GM19467 (cell line): ENCODE measurements around the gene BRCA2.

Source experiments
- ATAC-seq: cut with Tn5 transposase; IDR thresholded peaks from one replicate; pipeline ENCODE4 v1.9.1; 2021; ENCODE audit warnings: mild to moderate bottlenecking, moderate library complexity; ENCODE audit not compliant: unreplicated experiment

Gene BRCA2

DNA sequence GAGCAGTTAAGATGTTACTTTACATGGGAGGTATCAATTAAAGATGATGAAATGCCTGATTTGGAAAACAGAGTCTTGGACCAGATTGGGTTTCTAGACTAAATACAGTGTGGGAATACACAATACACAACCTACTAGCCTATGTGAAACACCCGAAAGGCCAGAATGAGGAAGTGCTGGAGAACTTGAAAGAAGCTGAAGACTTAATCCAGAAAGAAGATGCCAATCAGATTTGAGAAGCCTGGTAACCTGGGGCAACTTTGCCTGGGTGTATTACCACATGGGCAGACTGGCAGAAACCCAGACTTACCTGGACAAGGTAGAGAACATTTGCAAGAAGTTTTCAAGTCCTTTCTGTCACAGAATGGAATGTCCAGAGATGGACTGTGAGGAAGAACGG is 69.4 kb downstream of the BRCA2 start:
- no peak for ATAC-seq

DNA sequence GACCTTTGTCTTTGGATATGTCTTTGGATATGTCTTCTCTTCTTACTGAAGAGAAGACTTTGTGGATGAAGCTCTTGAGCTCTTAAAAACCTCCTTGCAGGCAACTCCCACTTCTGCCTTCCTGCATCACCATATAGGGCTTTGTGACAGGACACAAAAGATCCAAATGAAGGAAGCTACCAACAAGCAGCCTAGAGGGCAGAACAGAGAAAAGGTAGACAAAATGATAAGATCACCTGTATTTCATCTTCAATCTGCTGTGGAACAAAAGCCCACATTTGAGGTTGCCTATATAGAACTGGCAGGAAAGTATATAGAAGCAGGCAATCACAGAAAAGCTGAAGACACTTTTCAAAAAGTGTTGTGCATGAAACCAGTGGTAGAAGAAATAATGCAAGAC is 70.1 kb downstream of the BRCA2 start:
- ATAC-seq = no peak

DNA sequence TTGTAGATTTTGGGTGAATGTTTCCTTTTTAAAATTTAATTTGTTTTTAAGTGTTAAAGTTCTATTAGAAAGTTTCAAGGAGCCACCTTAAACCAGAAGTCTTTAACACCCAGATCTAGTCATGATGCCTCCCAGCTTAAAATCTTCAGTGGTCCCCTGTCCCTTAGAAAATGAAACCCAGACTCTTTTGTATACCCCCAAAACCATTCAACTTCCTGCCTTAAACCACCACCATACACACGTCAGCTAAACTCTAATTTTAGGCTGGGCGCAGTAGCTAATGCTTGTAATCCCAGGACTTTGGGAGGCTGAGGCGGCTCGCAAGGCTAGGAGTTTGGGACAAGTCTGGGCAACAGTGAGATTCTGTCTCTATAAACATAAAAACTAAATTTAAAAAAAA is 74.7 kb downstream of the BRCA2 start:
- ATAC-seq = no peak

DNA sequence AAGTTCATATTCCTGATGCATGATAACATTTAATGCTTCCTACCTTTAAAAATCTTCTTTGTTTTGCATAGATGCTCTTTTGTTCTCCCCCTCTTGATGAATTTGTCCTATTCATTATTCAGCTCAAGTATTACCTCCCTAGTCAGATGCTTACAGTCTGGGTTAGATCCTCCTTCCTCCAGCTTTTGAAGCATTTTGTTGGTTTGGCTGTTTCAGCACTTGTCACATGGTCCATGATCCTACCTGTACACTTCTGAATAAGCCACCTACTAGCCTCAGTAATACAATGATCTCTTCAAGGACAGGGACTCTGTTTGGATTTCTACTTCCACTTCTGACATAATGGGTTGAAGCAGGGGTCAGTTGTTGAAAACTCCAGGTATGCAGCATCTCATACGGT is 75.2 kb downstream of the BRCA2 start:
- no peak for ATAC-seq

DNA sequence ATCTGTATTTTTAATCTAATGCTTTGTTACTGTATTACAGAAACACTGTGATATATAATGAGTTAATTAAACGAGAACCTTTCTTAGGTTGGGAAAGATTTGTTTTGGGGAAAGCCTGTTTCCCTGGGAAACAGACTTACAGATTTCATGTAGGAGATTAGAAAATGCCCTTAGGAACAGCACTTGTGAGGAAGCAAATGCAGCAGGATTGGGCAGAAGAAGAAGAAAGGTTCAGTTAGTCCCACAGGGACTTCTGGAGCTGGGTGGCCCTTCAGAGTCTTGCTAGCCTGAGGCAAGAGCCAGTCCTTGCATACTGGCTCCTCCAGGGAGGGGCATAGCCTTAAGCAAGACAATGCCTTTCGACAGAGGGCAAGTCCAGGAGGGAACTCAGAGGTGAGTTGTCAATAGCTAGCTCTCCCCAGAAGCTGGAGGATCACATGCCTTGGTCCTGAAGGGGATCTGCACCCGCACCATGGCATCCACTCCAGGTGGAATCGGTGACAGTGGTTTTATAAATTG is 75.9 kb downstream of the BRCA2 start:
- no peak for ATAC-seq

DNA sequence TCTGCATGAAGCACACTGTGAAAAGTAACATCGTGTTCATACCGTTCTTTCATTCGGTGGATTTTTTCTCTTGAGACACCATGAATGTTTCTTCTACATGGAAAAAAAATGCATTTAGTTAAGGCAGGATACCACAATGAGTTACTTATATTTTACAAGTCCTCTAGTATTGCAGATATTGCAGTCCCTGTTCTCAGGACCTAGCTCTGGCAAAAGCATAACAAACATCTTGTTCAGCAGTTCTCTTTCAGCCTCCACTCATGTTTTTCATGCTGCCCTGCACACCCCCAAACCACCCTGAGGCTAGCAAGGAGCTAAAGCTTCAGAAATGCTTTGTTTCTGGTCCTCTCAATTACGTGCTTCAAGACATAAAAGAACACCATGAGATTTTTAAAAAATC is 87.8 kb downstream of the BRCA2 start:
- no peak for ATAC-seq

DNA sequence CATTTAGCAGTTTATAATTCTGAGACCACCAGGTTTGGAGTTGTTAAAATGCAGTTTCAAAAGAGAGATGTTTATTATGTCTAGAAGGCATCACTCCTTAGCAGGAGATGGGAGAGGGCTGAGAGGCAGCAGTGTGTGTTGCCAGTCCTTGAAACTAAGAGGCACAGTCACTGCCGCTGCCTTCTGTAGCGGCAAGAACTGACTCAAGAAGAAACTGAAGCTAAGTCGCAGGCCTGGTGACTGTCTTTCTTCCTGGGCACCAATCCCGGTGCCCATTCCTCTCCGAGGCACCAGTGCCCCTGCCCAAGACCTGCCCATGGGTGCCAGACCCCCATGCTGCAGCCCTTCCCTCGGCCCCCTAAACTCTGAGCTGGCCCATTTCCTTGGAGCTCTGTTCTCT is 92.5 kb downstream of the BRCA2 start:
- ATAC-seq = no peak

DNA sequence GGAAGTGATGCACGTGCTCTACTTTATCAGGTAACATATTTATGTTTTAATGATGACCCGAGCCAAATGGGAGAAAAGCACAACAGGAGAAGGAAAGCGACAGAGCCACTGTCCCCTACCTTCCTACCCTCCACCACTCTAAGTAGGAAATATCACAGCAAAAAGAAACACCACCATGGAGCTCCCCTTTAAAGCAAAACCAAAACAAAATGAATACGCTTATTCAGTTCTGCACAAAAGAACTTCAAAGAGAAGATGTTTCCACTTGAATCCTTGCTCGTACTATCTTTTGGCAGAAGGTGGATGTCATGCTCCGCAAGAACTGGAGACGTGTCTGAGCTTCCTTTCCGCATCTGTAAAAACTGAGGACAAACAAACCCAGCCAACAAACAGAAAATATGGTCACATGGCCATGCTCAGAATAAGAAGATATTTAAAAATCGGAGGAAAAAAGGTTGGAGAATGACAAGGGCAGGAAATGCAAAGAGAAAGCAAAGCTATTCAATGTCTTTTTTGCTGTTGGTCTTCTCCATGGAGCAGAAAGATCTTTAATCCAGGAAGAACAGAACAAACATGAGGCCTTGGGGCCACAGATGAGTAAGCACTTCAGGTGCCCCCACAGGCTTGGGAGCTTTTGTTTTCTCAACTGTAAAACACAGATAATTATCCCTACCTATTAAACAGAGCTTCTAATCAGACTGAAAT is 93.1 kb downstream of the BRCA2 start:
- ATAC-seq = no peak

DNA sequence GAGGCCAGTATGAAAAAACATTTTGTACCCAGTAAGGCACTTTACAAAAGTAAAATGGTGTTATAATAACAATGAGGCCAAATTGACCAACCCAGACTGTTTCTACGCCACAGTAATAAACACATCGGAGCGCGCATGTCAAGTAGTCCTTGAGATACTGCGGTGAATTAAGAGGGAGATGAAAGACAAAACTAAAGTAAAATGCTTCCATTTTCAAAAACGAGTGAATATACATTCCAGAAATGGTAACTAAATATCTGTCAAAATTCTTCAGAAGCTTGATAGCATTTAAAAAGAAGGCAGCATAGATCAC is 93.6 kb downstream of the BRCA2 start:
- no peak for ATAC-seq

DNA sequence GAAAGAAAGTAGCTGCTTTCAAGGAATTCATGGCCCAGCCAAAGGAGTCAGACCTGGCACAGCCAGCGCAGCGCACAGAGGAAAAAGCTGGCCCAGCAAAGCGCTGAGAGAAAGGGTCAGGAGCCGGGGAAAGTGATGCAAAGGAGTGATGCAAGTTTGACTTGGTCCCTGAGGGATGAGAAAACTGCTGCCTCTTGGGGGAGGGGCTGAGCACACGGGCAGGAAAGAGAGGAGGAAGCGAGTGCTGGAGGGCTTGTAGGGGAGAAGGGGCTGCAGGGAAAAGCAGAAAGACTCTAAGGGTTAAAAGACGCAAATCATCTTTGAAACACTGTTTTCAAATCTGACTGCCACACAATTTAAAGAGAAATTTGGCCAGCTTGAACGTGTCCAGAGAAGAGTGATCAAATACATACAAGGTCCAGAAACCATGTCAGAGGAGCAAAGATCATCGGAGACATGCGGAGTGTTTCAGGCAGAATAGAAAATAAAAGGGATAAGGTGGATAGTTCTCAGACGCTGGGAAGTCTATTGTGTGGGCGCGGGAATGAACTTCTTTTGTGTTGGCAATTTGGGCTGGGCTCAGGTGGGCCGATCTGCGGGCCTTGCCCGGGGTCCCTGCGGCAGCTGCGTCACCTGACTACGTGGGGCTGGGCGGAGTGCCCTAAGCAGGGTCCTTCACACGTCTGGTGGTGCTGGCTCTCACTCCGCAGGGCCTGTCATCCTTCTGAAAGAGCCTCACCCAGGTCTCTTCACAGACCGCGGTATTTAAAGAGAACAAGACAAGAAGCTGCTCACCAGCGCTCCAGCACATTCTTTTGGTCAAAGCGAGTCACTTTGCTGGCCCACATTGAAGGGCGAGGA is 94.5 kb downstream of the BRCA2 start:
- ATAC-seq = no peak

DNA sequence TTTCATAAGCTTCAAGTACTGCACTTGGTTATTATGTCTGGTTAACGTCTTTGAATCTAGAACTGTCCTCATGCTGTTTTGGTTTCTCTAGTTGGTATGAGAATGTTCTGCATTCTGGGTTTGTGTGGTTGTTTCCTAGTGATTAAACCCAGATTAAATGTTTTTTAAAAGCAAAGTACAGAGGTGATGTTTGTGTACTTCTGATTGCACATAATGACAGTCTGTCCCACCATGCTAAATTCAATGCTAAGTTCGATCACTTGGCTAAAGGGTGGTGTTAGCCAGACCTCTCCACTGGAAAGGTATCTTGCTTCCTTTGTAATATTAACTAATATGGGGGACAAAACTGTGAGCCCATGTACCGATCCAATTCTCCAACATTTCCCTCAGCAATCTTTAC is 98.0 kb downstream of the BRCA2 start:
- no peak for ATAC-seq

DNA sequence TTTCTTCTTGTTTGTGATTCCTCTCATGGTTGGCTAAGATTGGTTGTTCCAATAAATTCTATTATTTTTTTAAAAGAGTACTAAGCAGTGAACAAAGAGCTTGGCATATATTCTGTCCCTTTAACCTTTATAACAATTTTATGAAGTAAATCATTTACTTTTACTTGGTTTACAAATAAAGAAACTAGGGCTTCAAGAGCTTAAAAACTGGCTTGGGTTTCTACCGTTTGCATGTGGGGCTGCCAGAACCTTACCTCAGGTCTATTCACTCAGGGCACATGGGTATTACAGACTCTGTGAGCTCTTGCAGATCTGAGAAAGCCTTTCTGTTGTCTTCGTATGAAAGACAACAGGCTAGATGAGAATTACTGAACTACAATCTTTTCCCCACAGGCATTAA is 99.3 kb downstream of the BRCA2 start:
- ATAC-seq = no peak

DNA sequence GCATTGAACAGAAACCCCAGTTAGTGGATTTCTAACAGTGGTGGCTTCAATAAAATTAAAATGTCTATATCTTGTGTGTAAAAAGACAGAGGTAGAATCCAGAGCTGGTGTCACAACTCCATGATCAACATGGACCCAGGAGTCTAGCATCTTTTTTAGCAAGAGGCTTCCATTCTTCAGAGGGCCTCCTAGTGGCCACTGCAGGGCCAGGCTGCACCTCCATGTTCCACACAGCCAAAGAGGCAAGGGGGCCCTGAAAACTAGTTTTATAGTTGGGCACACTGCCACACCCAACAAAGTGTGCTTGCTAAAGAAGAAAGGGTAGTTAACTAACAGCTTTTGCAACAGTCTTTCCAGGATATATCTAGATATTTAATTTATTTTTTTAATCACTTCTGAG is 99.7 kb downstream of the BRCA2 start:
- ATAC-seq = no peak

DNA sequence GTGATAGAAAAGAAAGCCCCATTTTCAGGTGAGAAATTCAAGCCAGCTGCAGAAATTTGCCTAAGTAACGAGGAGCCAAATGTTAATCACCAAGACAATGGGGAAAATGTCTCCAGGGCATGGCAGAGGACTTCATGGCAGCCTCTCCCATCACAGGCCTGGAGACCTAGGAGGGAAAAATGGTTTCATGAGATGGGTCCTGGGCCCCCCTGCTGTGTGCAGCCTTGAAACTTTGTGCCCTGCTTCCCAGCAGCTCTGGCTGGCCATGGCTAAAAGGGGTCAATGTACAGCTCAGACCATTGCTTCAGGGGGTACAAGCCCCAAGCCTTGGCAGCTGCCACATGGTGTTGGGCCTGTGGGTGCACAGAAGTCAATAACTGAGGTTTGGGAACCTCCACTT is 102.7 kb downstream of the BRCA2 start:
- ATAC-seq = no peak

DNA sequence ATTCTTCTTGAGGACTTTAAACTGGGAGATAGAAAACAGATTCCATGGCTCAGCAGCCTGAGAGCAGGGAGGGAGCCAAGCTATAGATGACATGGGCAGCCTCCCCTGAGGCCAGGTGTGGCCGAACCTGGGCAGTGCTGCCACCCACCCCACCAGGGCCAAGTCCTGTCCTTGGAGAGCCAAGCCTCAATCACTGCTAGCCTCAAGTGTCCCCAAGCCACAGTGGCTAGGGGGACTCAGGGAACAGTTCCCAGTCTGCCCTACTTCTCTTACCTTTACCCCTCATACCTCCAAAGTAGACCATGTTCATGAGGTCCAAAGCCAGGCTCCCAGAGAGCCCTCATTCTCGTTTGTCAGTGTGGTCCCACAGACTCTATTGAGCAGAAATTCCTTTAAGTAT is 104.6 kb downstream of the BRCA2 start:
- ATAC-seq = no peak

DNA sequence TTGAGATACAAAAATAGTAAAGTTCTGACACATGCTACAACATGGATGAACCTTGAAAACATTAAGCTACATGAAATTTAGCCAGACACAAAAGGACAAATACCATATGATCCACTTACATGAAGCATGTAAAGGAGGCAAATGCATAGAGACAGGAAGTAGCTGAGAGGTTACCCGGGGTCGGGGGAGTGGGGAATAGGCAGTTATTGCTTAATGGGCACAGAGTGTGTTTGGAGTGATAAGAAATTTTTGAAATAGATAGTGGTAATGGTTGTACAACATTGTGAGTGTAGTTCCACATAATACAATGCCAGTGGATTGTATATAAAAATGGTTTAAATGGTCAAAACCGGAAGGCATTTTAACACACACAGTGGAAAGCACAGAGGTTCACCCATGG is 108.3 kb downstream of the BRCA2 start:
- no peak for ATAC-seq

DNA sequence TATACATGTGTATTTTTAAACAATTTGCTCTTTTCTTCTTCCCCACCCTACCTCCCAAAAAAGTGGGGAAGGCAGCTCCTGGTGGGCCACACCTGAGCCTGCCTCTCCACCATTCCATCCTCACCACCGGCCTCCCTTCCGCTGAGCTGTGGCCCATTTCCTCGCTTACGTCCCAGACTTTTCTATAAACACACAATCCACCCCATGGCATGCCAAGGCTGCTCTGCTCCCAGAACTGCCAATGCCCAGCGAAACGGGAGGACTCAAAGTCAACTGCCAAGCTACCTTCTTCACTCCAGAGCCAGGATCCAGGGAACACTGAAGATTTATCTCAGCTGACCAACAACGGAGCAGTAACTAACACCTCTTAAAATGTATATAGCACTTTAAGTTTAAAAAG is 109.8 kb downstream of the BRCA2 start:
- ATAC-seq = no peak

DNA sequence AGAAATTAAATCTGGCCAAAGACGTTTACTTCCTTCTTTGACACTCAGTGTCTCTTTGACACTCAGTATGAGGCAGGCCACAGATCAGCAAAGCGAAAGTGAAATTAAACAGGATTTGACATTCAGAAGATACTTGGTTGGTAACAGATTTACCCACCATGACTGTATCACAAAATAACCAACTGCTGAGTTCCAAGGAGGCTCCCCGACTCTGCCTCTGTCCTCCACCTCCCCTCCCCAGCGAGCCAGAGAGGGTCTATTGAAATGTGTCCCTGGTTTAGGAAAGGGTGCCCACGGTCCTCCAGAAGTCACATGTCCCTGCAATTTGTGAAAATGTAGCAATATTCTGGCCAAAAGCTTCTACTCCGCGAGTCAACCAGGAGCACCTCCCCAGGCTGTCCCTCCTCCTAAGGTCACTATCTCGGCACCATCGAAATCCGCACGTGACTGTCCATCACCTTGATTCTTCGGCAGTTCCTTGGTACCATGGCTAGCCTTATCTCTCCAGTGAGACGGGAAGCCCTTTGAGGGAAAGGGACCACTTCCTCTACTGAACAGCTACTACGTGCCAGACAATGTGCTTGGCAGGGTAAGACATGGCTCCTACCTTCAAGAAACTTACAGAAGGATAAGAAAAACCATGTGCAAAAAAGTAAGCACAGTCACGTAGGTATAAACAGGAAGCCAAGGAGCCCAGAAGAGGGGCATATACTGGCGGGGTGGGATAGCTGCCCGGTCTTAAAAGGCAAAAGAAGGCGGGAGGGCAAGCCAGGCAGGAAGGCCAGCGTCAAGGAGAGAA is 111.1 kb downstream of the BRCA2 start:
- peak; percentile 37 for ATAC-seq

DNA sequence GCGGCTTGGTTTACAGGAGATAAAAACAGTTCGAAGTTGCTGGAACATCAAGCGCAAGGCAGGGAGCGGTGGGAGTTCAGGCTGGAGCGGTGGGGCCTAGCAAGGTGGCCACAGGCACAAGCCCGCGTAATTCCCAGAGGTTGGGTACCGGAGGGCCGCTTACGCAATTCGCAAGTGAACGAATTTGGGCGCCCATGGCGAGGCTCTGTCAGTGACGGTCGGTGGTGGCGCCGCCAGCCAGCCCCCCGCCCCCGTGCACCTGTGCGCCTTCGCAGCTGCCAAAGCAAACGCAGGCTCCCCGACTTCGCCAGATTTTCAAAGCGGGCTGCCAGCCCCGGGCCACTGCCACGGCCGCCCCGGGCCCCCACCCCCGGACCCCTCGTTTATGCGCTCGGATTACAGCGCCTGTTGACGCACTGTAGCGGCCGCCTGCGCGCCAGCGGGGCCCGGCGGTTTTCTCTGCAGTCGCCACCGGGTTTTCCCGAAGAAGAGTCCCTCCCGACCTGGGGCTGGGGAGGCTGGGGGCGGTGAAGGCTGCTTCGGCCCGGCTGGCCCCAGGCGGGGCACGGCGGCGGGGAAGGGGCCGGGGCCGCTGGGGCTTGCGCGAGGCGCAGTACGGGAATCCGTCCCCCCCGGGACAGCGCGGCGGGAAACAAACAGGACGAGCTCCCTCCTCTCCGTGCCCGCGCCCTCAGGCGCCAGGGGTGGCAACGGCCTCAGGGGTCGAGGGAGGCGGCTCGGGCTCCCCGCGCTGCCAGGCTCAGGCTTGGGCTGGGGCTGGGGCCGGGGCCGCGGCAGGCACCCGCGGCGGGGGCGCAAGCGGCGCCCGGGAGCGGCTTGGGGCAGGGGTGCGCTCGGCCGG is 111.9 kb downstream of the BRCA2 start:
- ATAC-seq = peak; percentile 4

DNA sequence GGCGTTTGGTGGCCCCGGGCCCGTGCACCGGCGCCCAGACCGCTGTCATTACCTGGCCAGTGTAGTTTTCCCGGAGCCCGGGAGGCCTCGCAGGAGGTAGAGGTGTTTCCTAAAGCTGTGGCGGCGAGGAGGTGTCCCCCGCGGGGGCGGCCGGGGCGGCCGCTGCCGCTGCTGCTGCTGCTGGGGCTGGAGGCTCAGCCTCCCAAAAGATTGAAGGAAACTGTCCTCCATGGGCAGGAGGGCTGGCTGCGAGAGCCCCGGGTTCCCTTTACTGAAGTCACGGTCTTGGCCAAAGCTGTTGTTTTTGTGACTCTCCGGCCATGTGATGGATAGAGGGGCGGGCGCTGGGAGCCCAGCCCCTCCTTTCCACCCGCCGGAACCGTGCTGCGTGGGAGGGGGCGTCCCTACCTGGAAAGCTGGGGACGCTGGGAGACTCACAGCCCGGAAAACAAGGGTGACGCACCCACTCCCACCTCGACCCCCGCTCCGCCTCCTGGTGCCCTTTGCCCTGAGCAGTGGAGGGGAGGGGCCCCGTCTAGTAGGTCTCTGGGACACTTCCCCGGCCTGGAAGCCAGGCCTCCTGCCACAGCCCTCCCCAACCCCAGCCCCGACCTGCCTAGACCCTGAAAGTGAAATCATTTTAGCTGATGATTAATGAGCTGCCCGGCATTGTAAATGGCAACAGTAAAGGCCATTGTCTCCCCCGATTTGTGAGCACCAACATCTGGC is 112.7 kb downstream of the BRCA2 start, which contains the start of gene N4BP2L1:
Gene N4BP2L1, minus strand, starts transcription at position 279 of the 729 bp plus-strand sequence. Its CDS starts 48 bp downstream, at position 231.
- ATAC-seq = peak; percentile 61
